ENCODE results near the gene FBLN1. TPM values are rescaled to one million over a fixed set of nuclear protein-coding genes. Genes with fewer than 3 reads are reported as not detected.

The FBLN1 gene
- total and polyA plus RNA-seq, 2 of the 13 experiments (the other 11 are each of a cell fraction or from before 2014, with no cell fraction given): 37.3 to 103 TPM

- no peak for TF ChIP-seq SMYD3 (CRISPR knock-in tag; IDR thresholded peaks at IDR 0.05)
- no peak for TF ChIP-seq CBX5 (CRISPR knock-in tag; IDR thresholded peaks at IDR 0.05; ENCODE audit: borderline replicate concordance)
- no peak for TF ChIP-seq ZFP36 (IDR thresholded peaks at IDR 0.05; ENCODE audit: borderline replicate concordance, low read depth, low read length, partially characterized antibody)
- TF ChIP-seq AGO1 (IDR thresholded peaks at IDR 0.05; ENCODE audit: low read depth, low read length, poor library complexity, severe bottlenecking): no peak
- no peak for TF ChIP-seq GMEB1 (CRISPR knock-in tag; IDR thresholded peaks at IDR 0.05; ENCODE audit: borderline replicate concordance)
- no peak for TF ChIP-seq BRF2 (CRISPR knock-in tag; IDR thresholded peaks at IDR 0.05)
- TF ChIP-seq ZBTB44 (CRISPR knock-in tag; IDR thresholded peaks at IDR 0.05): no peak
- no peak for TF ChIP-seq ZNF3 (CRISPR knock-in tag; IDR thresholded peaks at IDR 0.05)
- TF ChIP-seq ZSCAN12 (CRISPR knock-in tag; IDR thresholded peaks at IDR 0.05): no peak
Measured at GRCh38 chr22:45458532-45458931, 44.2 kb upstream of the FBLN1 start.

More at GRCh38 chr22:45458532-45458931, 44.2 kb upstream of the FBLN1 start:
- Histone ChIP-seq H3K27me3 (ENCODE audit: control insufficient read depth in 1 of 2, insufficient read depth in 2 of 2, low read length in 2 of 2) (peaks cover 3 to 19% of the 10 kb centered on the region in 2 experiments; a peak in 2 of 5 replicates), H3K4me3 (replicated peaks in 1 of 3; ENCODE audit: insufficient read depth in 1 of 3, low read depth in 2 of 3, low read length in 3 of 3) (no peak overlapping the region), H3K79me2 (ENCODE audit: insufficient read depth, low read length) (no peaks in the 10 kb centered on the region), H3K4me1 (ENCODE audit: insufficient read depth, low read length) (peaks cover 9% of the 10 kb centered on the region; the same call in 1 of the 2 replicates), H4K20me1 (ENCODE audit: insufficient read depth, low read length) (no peaks in the 10 kb centered on the region), H3K9ac (ENCODE audit: insufficient read depth, low read depth, low read length) (no peak overlapping the region), H3K4me2 (ENCODE audit: low read depth, low read length) (no peak overlapping the region), H3K9me3 (ENCODE audit: low read length) (no peaks in the 10 kb centered on the region), H3K27ac (ENCODE audit: extremely low read length, insufficient read depth, low read length) (no peak overlapping the region), H3K36me3 (replicated peaks in 1 of 2; ENCODE audit: control insufficient read depth in 1 of 2, insufficient read depth in 2 of 2, low read length in 2 of 2) (no peaks in the 10 kb centered on the region), H2AFZ (ENCODE audit: low read length) (no peak overlapping the region)
- no TSS peak for BruUV-seq (replicated peaks)
- 71% methylated on average over 8 of the region's 13 CpGs for whole genome bisulfite sequencing (ENCODE audit: low lambda C conversion rate)
- intact Hi-C loops (cut with micrococcal nuclease; ENCODE audit: unreplicated experiment) (no loop called here), in situ Hi-C loops (cut with HindIII; ENCODE audit: extremely low pct_ligation_motif_present, low pct_unique_long_range_greater_than_20kb) (no loop called here)
- POLR2A ChIA-PET: no interaction called here
- DNase-seq (ENCODE audit: low spot score) (no peak), ATAC-seq (no peak), FAIRE-seq (no peak)
- CTCF ChIA-PET (ENCODE audit: low intra/inter-chr PET ratio, low total read pairs): no interaction called here

Measured in HepG2 (cell line).